PC-3 (cell line): ENCODE measurements around the gene NUAK2.

Experiments
- CTCF ChIP-seq: fragments of 300-600 bp; sonication (generic); conservative IDR thresholded peaks from 2 replicates; pipeline ENCODE4 v1.5.1; 2017; ENCODE audit warnings: antibody characterized with exemption, low read depth, mild to moderate bottlenecking, low read length
- EZH2 ChIP-seq: fragments of 300-600 bp; sonication (generic); IDR thresholded peaks from one replicate; pipeline ENCODE4 v1.6.1; 2017; ENCODE audit warnings: antibody characterized with exemption, mild to moderate bottlenecking, low read length; ENCODE audit not compliant: unreplicated experiment
- EZH2phosphoT487 ChIP-seq: fragments of 300-600 bp; sonication (generic); IDR thresholded peaks from 2 replicates; pipeline ENCODE4 v1.6.1; 2018; ENCODE audit warnings: mild to moderate bottlenecking, antibody characterized with exemption, low read length, borderline replicate concordance

- TF ChIP-seq EZH2phosphoT487 (no peak), CTCF (no peak), EZH2 (no peak)
Measured at GRCh38 chr1:205319081-205320018, 2.2 kb downstream of the NUAK2 start.
